Measurements from ENCODE around the gene KRTAP4-5.
"Not testable (repeated sequence)": the region's sequence is repeated elsewhere in the genome, so short reads cannot be mapped to it uniquely, and the experiment has no call there.

KRTAP4-5 gene

GRCh38 chr17:41145261-41145660 is 4.4 kb downstream of the KRTAP4-5 start:
- DNase-seq = no peak

GRCh38 chr17:41144846-41145245 is 4.8 kb downstream of the KRTAP4-5 start:
- DNase-seq = no peak

- no peak for DNase-seq
Observed at GRCh38 chr17:41141361-41141760, 8.3 kb downstream of the KRTAP4-5 start.

GRCh38 chr17:41140360-41141131 is 9.1 kb downstream of the KRTAP4-5 start, which contains the start of gene KRTAP4-6:
Gene KRTAP4-6, minus strand, starts transcription at chr17:41140544. Its CDS starts 57 bp downstream, at chr17:41140487.
- no peak for DNase-seq

- not testable (repeated sequence) for DNase-seq
Observed at GRCh38 chr17:41139865-41140264, 9.8 kb downstream of the KRTAP4-5 start.

- no peak for DNase-seq
Observed at GRCh38 chr17:41133880-41134735, 15.5 kb downstream of the KRTAP4-5 start.

- no peak for DNase-seq
Observed at GRCh38 chr17:41131979-41132378, 17.6 kb downstream of the KRTAP4-5 start.

- no peak for DNase-seq
Observed at GRCh38 chr17:41127371-41127770, 22.3 kb downstream of the KRTAP4-5 start.

GRCh38 chr17:41126412-41126811 is 23.2 kb downstream of the KRTAP4-5 start:
- DNase-seq = no peak

- DNase-seq = no peak
Observed at GRCh38 chr17:41125064-41125463, 24.6 kb downstream of the KRTAP4-5 start.

GRCh38 chr17:41123991-41124371 is 25.6 kb downstream of the KRTAP4-5 start, which contains the start of gene KRTAP4-12:
Gene KRTAP4-12, minus strand, starts transcription at chr17:41124182. Its CDS starts 60 bp downstream, at chr17:41124122.
- DNase-seq = not testable (repeated sequence)

- DNase-seq = not testable (repeated sequence)
Observed at GRCh38 chr17:41123292-41123990, 26.2 kb downstream of the KRTAP4-5 start.

GRCh38 chr17:41121742-41122141 is 27.9 kb downstream of the KRTAP4-5 start:
- DNase-seq = no peak

GRCh38 chr17:41119696-41120690 is 29.6 kb downstream of the KRTAP4-5 start:
- not testable (repeated sequence) for DNase-seq

GRCh38 chr17:41118721-41119120 is 30.9 kb downstream of the KRTAP4-5 start:
- no peak for DNase-seq

- not testable (repeated sequence) for DNase-seq
Observed at GRCh38 chr17:41117846-41118386, 31.7 kb downstream of the KRTAP4-5 start, which contains the start of gene KRTAP4-11. Gene KRTAP4-11, minus strand, starts transcription at chr17:41118373. Its CDS starts 58 bp downstream, at chr17:41118315.

GRCh38 chr17:41116297-41116696 is 33.3 kb downstream of the KRTAP4-5 start:
- DNase-seq = no peak

- no peak for DNase-seq
Observed at GRCh38 chr17:41111151-41111885, 38.3 kb downstream of the KRTAP4-5 start.

- DNase-seq = not testable (repeated sequence)
Observed at GRCh38 chr17:41108728-41109386, 40.8 kb downstream of the KRTAP4-5 start.

- DNase-seq = no peak
Observed at GRCh38 chr17:41107941-41108450, 41.6 kb downstream of the KRTAP4-5 start.

Data from effector CD4-positive, alpha-beta T cell (primary cell).